ENCODE measurements around the gene FRMD6.

FRMD6 gene

GRCh38 chr14:51711505-51711904, 59.8 kb downstream of the FRMD6 start:
- DNase-seq = no peak
- Histone ChIP-seq H3K36me3 (no peaks in the 10 kb centered on the region), H3K27ac (no peak overlapping the region), H3K27me3 (ENCODE audit: insufficient read depth, low read depth, severe bottlenecking) (no peaks in the 10 kb centered on the region), H3K4me3 (ENCODE audit: low read depth, low read length) (no peak overlapping the region), H3K9me3 (ENCODE audit: severe bottlenecking) (no peaks in the 10 kb centered on the region)
- TF ChIP-seq CTCF (IDR thresholded peaks at IDR 0.05; ENCODE audit: low read depth, low read length) = no peak

- H3K36me3 ChIP-seq = no peaks in the 10 kb centered on the region
Measured at GRCh38 chr14:51715250-51715649, 63.5 kb downstream of the FRMD6 start.

GRCh38 chr14:51715742-51716141, 64.0 kb downstream of the FRMD6 start:
- Histone ChIP-seq H3K27me3 (ENCODE audit: insufficient read depth, low read depth, severe bottlenecking) (no peaks in the 10 kb centered on the region), H3K9me3 (ENCODE audit: severe bottlenecking) (no peaks in the 10 kb centered on the region), H3K36me3 (no peaks in the 10 kb centered on the region), H3K4me3 (ENCODE audit: low read depth, low read length) (no peak overlapping the region), H3K27ac (no peak overlapping the region)
- DNase-seq = no peak
- TF ChIP-seq CTCF (IDR thresholded peaks at IDR 0.05; ENCODE audit: low read depth, low read length) = no peak

More at GRCh38 chr14:51715250-51715649, 63.5 kb downstream of the FRMD6 start:
- TF ChIP-seq CTCF (IDR thresholded peaks at IDR 0.05; ENCODE audit: low read depth, low read length) = no peak
- Histone ChIP-seq H3K9me3 (ENCODE audit: severe bottlenecking) (no peaks in the 10 kb centered on the region), H3K4me3 (ENCODE audit: low read depth, low read length) (no peak overlapping the region), H3K27ac (no peak overlapping the region), H3K27me3 (ENCODE audit: insufficient read depth, low read depth, severe bottlenecking) (no peaks in the 10 kb centered on the region)
- no peak for DNase-seq

- TF ChIP-seq CTCF (IDR thresholded peaks at IDR 0.05; ENCODE audit: low read depth, low read length) = no peak
- no peak for DNase-seq
Measured at GRCh38 chr14:51716610-51717009, 64.9 kb downstream of the FRMD6 start.

GRCh38 chr14:51717766-51718165, 66.1 kb downstream of the FRMD6 start:
- no peaks in the 10 kb centered on the region for H3K36me3 ChIP-seq

More at GRCh38 chr14:51716610-51717009, 64.9 kb downstream of the FRMD6 start:
- Histone ChIP-seq H3K27me3 (ENCODE audit: insufficient read depth, low read depth, severe bottlenecking) (no peaks in the 10 kb centered on the region), H3K4me3 (ENCODE audit: low read depth, low read length) (no peak overlapping the region), H3K36me3 (no peaks in the 10 kb centered on the region), H3K9me3 (ENCODE audit: severe bottlenecking) (no peaks in the 10 kb centered on the region), H3K27ac (no peak overlapping the region)

More at GRCh38 chr14:51717766-51718165, 66.1 kb downstream of the FRMD6 start:
- no peak overlapping the region for H3K27ac ChIP-seq
- H3K27me3 ChIP-seq (ENCODE audit: insufficient read depth, low read depth, severe bottlenecking) = no peaks in the 10 kb centered on the region
- no peak for DNase-seq
- no peak overlapping the region for H3K4me3 ChIP-seq (ENCODE audit: low read depth, low read length)
- no peak for TF ChIP-seq CTCF (IDR thresholded peaks at IDR 0.05; ENCODE audit: low read depth, low read length)
- H3K9me3 ChIP-seq (ENCODE audit: severe bottlenecking) = no peaks in the 10 kb centered on the region
